IMR-90 (cell line): ENCODE results near the gene GJD2. TPM values are rescaled to one million over a fixed set of nuclear protein-coding genes. Genes with fewer than 3 reads are reported as not detected.
A peak's percentile ranks its signal among the peaks of the same experiment; 100 is the strongest.

Experiments used
- ATAC-seq: fragments of 200-7000 bp; cut with Tn5 transposase; 2 replicates; pipeline ENCODE4 v1.9.1; 2020; ENCODE audit warnings: low read depth, mild to moderate bottlenecking, moderate library complexity
- BruUV-seq: library from RNA; stranded (reverse); fragments of 400-500 nt; replicated peaks from 2 replicates; lab custom pipeline; 2021; lab: Mats Ljungman, UMichigan
- CTCF ChIA-PET: fragments of 300-600 bp; formaldehyde crosslinking; extraction: SDS; loops from one replicate; lab custom pipeline; 2021; ENCODE audit warnings: antibody characterized with exemption; lab: Yijun Ruan, JAX
- POLR2A ChIA-PET: fragments of 300-600 bp; sonication (Branson Sonifier 250); formaldehyde crosslinking; loops from one replicate; lab custom pipeline; 2022; ENCODE audit warnings: antibody characterized with exemption; ENCODE audit not compliant: unreplicated experiment; lab: Charles Lee
- DNase-seq: peaks from one replicate; pipeline ENCODE4 v3.0.0; 2013
- H2AFZ ChIP-seq: replicated peaks from 2 replicates; pipeline ENCODE3; 2013; ENCODE audit warnings: low read length, mild to moderate bottlenecking; ENCODE audit not compliant: poor library complexity
- H2AK5ac ChIP-seq: 2 replicates; pipeline ENCODE4 v1.6.1; 2013; ENCODE audit warnings: low read depth, low read length, inconsistent platforms
- H2AK9ac ChIP-seq: replicated peaks from 2 replicates; pipeline ENCODE3; 2013; ENCODE audit warnings: mild to moderate bottlenecking, low read depth, low read length, moderate library complexity; ENCODE audit not compliant: poor library complexity
- H2BK120ac ChIP-seq: 2 replicates; pipeline ENCODE4 v1.6.1; 2013; ENCODE audit warnings: low read depth, low read length, inconsistent platforms
- H2BK15ac ChIP-seq: 3 replicates; pipeline ENCODE4 v1.6.1; 2013; ENCODE audit warnings: low read depth, low read length, inconsistent platforms
- H2BK20ac ChIP-seq: 2 replicates; pipeline ENCODE4 v1.6.1; 2013; ENCODE audit warnings: low read depth, mild to moderate bottlenecking, inconsistent platforms, low read length, moderate library complexity
- H2BK5ac ChIP-seq: 2 replicates; pipeline ENCODE4 v1.6.1; 2013; ENCODE audit warnings: mild to moderate bottlenecking, low read depth, low read length, inconsistent platforms; ENCODE audit not compliant: poor library complexity, severe bottlenecking
- H3K14ac ChIP-seq: replicated peaks from 2 replicates; pipeline ENCODE4 v1.6.1; 2013; ENCODE audit warnings: low read depth, low read length, inconsistent platforms
- H3K18ac ChIP-seq: 2 replicates; pipeline ENCODE4 v1.6.1; 2013; ENCODE audit warnings: low read depth, low read length, control low read depth
- H3K23ac ChIP-seq: 2 replicates; pipeline ENCODE4 v1.6.1; 2013; ENCODE audit warnings: low read depth, low read length, inconsistent platforms
- H3K27ac ChIP-seq: 2 replicates; pipeline ENCODE4 v1.5.1; 2013; ENCODE audit warnings: mild to moderate bottlenecking, control low read depth, low read length; ENCODE audit not compliant: insufficient read depth
- H3K27me3 ChIP-seq: 2 replicates; pipeline ENCODE4 v1.6.1; 2013; ENCODE audit warnings: low read length; ENCODE audit not compliant: control insufficient read depth, insufficient read depth
- H3K36me3 ChIP-seq: 2 replicates; pipeline ENCODE4 v1.6.1; 2013; ENCODE audit warnings: low read length, mixed read lengths; ENCODE audit not compliant: control insufficient read depth, insufficient read depth
- H3K4ac ChIP-seq: 2 replicates; pipeline ENCODE4 v1.6.1; 2013; ENCODE audit warnings: low read depth, low read length, inconsistent platforms
- H3K4me1 ChIP-seq: 2 replicates; pipeline ENCODE4 v1.6.1; 2013; ENCODE audit warnings: low read length, mixed read lengths; ENCODE audit not compliant: control insufficient read depth, insufficient read depth
- H3K4me2 ChIP-seq: 2 replicates; pipeline ENCODE4 v1.6.1; 2013; ENCODE audit warnings: low read depth, mild to moderate bottlenecking, control low read depth, low read length, moderate library complexity
- H3K4me3 ChIP-seq: 2 replicates; pipeline ENCODE4 v1.5.1; 2013; ENCODE audit warnings: low read depth, mild to moderate bottlenecking, control low read depth, low read length, moderate library complexity; ENCODE audit not compliant: insufficient read depth
- H3K56ac ChIP-seq: 2 replicates; pipeline ENCODE4 v1.6.1; 2013; ENCODE audit warnings: low read length, inconsistent platforms; ENCODE audit not compliant: insufficient read depth; ENCODE audit errors: extremely low read depth
- H3K79me1 ChIP-seq, 2 experiments: 2 replicates each; pipeline ENCODE4 v1.6.1; 2013; ENCODE audit warnings: low read length in 2 of 2, inconsistent platforms in 1 of 2, low read depth in 1 of 2
- H3K9ac ChIP-seq: 2 replicates; pipeline ENCODE4 v1.6.1; 2013; ENCODE audit warnings: low read depth, low read length, control low read depth
- H3K9me1 ChIP-seq: 2 replicates; pipeline ENCODE4 v1.6.1; 2013; ENCODE audit warnings: low read length, inconsistent platforms; ENCODE audit not compliant: insufficient read depth
- H3K9me3 ChIP-seq: 2 replicates; pipeline ENCODE4 v1.6.1; 2013; ENCODE audit warnings: low read length; ENCODE audit not compliant: control insufficient read depth, insufficient read depth
- H4K20me1 ChIP-seq: 2 replicates; pipeline ENCODE4 v1.6.1; 2013; ENCODE audit warnings: low read length, inconsistent platforms; ENCODE audit not compliant: insufficient read depth
- H4K5ac ChIP-seq: 2 replicates; pipeline ENCODE4 v1.6.1; 2013; ENCODE audit warnings: mild to moderate bottlenecking, low read depth, low read length, control low read depth
- H4K8ac ChIP-seq, 2 experiments: 2 replicates each; pipeline ENCODE4 v1.6.1; 2013; ENCODE audit warnings: low read depth in 2 of 2, low read length in 2 of 2, control low read depth in 1 of 2, inconsistent platforms in 1 of 2
- H4K91ac ChIP-seq: 2 replicates; pipeline ENCODE4 v1.6.1; 2013; ENCODE audit warnings: low read depth, low read length, inconsistent platforms; ENCODE audit not compliant: insufficient read depth
- CEBPB ChIP-seq: IDR thresholded peaks from 2 replicates; pipeline ENCODE4 v1.6.1; 2012; ENCODE audit warnings: low read depth, low read length, improper control_type of control experiment
- CHD1 ChIP-seq: IDR thresholded peaks from 2 replicates; pipeline ENCODE4 v1.6.1; 2012; ENCODE audit warnings: low read depth, low read length, improper control_type of control experiment
- MAZ ChIP-seq: IDR thresholded peaks from 2 replicates; pipeline ENCODE4 v1.6.1; 2012; ENCODE audit warnings: low read depth, mild to moderate bottlenecking, low read length, improper control_type of control experiment, moderate library complexity, borderline replicate concordance
- MXI1 ChIP-seq: IDR thresholded peaks from 2 replicates; pipeline ENCODE4 v1.6.1; 2012; ENCODE audit warnings: low read depth, mild to moderate bottlenecking, low read length, moderate library complexity, borderline replicate concordance
- NFE2L2 ChIP-seq: fragments of 150-350 bp; IDR thresholded peaks from 2 replicates; pipeline ENCODE4 v1.6.1; 2016; ENCODE audit warnings: low read depth, mild to moderate bottlenecking, low read length
- POLR2A ChIP-seq: IDR thresholded peaks from 2 replicates; pipeline ENCODE4 v1.6.1; 2012; ENCODE audit warnings: mild to moderate bottlenecking, low read depth, low read length
- RAD21 ChIP-seq: IDR thresholded peaks from 2 replicates; pipeline ENCODE4 v1.6.1; 2012; ENCODE audit warnings: low read length, improper control_type of control experiment
- RFX5 ChIP-seq: IDR thresholded peaks from 2 replicates; pipeline ENCODE4 v1.8.0; 2012; ENCODE audit warnings: low read depth, mild to moderate bottlenecking, low read length, moderate library complexity
- SMC3 ChIP-seq: fragments of 150-350 bp; IDR thresholded peaks from 2 replicates; pipeline ENCODE4 v1.6.1; 2016; ENCODE audit warnings: low read depth, mild to moderate bottlenecking, antibody characterized with exemption, low read length, moderate library complexity
- WGBS, 2 experiments: methylation state at CpG; one replicate each; pipeline versions ENCODE4 v1.1.5 to v1.1.7; 2013; ENCODE audit warnings: missing lambda C conversion rate in 2 of 2; ENCODE audit not compliant: insufficient read length in 1 of 2; ENCODE audit errors: extremely low coverage in 2 of 2; 5-methylcytosine and 5-hydroxymethylcytosine counted together
- dilution Hi-C: fragments of 300-500 bp; cut with HindIII; formaldehyde crosslinking; loops from one replicate; pipeline ENCODE4 v1.14.3; 2018; ENCODE audit warnings: low sequenced_read_pairs; ENCODE audit not compliant: unreplicated experiment
- in situ Hi-C: fragments of 300-500 bp; cut with MboI; formaldehyde crosslinking; loops from 3 replicates; pipeline ENCODE4 v1.14.3; 2019; ENCODE audit warnings: low sequenced_read_pairs, inconsistent platforms, mixed read lengths
- intact Hi-C: fragments of 100-400 bp; cut with micrococcal nuclease; formaldehyde crosslinking; loops from 2 replicates; pipeline ENCODE4 v1.10.0; 2022
- polyA plus RNA-seq, 3 experiments: library from polyadenylated mRNA; depleted of rRNA; stranded (reverse); fragments of >200 nt; gene quantifications; 2 replicates each; pipeline ENCODE4 v1.2.3, GENCODE V29; 2012; ENCODE audit warnings: low replicate concordance in 1 of 3
- total RNA-seq: library from RNA; depleted of rRNA; stranded (reverse); fragments of >200 nt; gene quantifications from 2 replicates; pipeline ENCODE4 v1.2.3, GENCODE V29; 2012
- TF ChIP-seq, protein P1 (sequence below): fragments of 150-350 bp; IDR thresholded peaks from 2 replicates; pipeline ENCODE4 v1.6.1; 2016; ENCODE audit warnings: low read depth, mild to moderate bottlenecking, low read length, moderate library complexity, borderline replicate concordance

GJD2 gene
- total and polyA plus RNA-seq, 2 of the 4 experiments (the other 2 are of a cell fraction) = not detected

DNA sequence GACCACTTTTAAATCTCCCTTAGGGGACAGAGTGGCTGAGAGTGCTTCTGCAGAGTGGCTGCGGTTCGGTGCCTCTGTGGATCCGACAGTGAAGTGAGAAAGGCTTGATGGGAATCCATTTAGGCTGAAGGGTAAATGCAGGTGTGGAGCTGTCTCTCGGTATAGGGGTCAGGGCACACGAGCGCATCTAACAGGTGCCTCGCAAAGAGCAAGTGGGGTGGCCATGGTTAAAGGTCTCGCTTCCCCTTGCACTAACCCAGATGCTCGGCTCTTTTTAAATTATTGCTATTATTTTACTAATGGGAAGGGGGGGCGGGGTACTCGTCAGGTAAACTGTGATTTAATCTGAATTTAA, 598 bp upstream of the GJD2 start:
- Histone ChIP-seq H3K9me3 (peaks cover 4% of the 10 kb centered on the region; the same call in 1 of the 2 replicates), H3K9me1 (0 out of 2 replicates have a peak, but pooled peaks cover 3% of the 10 kb centered on the region), H3K9ac (no peak overlapping the region), H3K27ac (no peak overlapping the region), H2BK5ac (no peak overlapping the region), H3K36me3 (no peaks in the 10 kb centered on the region), H2AK9ac (no peak overlapping the region), H2AFZ (no peak overlapping the region), H3K23ac (no peak overlapping the region), H3K4me3 (no peak overlapping the region), H3K4ac (no peak overlapping the region), H3K4me1 (peaks cover 2% of the 10 kb centered on the region; the same call in 1 of the 2 replicates), H3K79me1 (no peaks in the 10 kb centered on the region), H2BK15ac (no peak overlapping the region), H4K8ac (no peak overlapping the region), H3K18ac (no peak overlapping the region), H2BK20ac (no peak overlapping the region), H3K14ac (no peak overlapping the region), H4K91ac (no peak overlapping the region), H4K5ac (no peak overlapping the region), H3K56ac (no peak overlapping the region), H3K4me2 (peak overlapping the region; percentile 35; the same call in 1 of the 2 replicates), H4K20me1 (no peaks in the 10 kb centered on the region), H3K27me3 (peaks cover 47% of the 10 kb centered on the region), H2BK120ac (no peak overlapping the region), H2AK5ac (no peak overlapping the region)
- BruUV-seq = no TSS peak
- intact Hi-C loops (no loop called here), in situ Hi-C loops (no loop called here), dilution Hi-C loops (no loop called here)
- DNase-seq (no peak), ATAC-seq (no peak)
- no CpG with 5 or more reads among the region's 11 CpGs for WGBS, 2 experiments
- TF ChIP-seq NFE2L2 = no peak
- TF ChIP-seq RAD21 = no peak
- no peak for TF ChIP-seq RFX5
- no peak for TF ChIP-seq MXI1
- no peak for TF ChIP-seq SMC3
- TF ChIP-seq MAZ = no peak
- TF ChIP-seq, protein P1, sequence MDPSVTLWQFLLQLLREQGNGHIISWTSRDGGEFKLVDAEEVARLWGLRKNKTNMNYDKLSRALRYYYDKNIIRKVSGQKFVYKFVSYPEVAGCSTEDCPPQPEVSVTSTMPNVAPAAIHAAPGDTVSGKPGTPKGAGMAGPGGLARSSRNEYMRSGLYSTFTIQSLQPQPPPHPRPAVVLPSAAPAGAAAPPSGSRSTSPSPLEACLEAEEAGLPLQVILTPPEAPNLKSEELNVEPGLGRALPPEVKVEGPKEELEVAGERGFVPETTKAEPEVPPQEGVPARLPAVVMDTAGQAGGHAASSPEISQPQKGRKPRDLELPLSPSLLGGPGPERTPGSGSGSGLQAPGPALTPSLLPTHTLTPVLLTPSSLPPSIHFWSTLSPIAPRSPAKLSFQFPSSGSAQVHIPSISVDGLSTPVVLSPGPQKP = no peak
- no peak for TF ChIP-seq CHD1
- TF ChIP-seq POLR2A = no peak
- TF ChIP-seq CEBPB = no peak
- CTCF ChIA-PET = no interaction called here
- POLR2A ChIA-PET = no interaction called here
